Tibial nerve (tissue), 4 donors: ENCODE results near the gene INTS7. TPM values are rescaled to one million over a fixed set of nuclear protein-coding genes. Genes with fewer than 3 reads are reported as not detected.

Experiments used
- DNase-seq, 2 donors: peaks; one replicate each; pipeline ENCODE4 v3.0.0-alpha.2; 2019; ENCODE audit warnings: low spot score in 2 of 2
- H3K27ac ChIP-seq, 4 donors: fragments of 200-600 bp; sonication (generic) in 3 of 4; one replicate each; pipeline ENCODE4 v1.5.1; 2017 to 2019; ENCODE audit warnings: mild to moderate bottlenecking in 1 of 4
- H3K27me3 ChIP-seq, 2 donors: fragments of 200-600 bp; sonication (generic) in 1 of 2; one replicate each; pipeline versions ENCODE4 v1.5.1 to v1.6.0; 2017 to 2019
- H3K36me3 ChIP-seq, 3 donors: fragments of 200-600 bp; sonication (generic); one replicate each; pipeline ENCODE4 v1.5.1; 2018 to 2019
- H3K4me1 ChIP-seq, 4 donors: fragments of 200-600 bp; sonication (generic) in 3 of 4; one replicate each; pipeline ENCODE4 v1.5.1; 2017 to 2019
- H3K4me3 ChIP-seq, 4 donors: fragments of 200-600 bp; sonication (generic) in 3 of 4; one replicate each; pipeline ENCODE4 v1.5.1; 2017 to 2019; ENCODE audit warnings: mild to moderate bottlenecking in 1 of 4, moderate library complexity in 1 of 4
- H3K9me3 ChIP-seq, 4 donors: fragments of 200-600 bp; sonication (generic) in 3 of 4; one replicate each; pipeline ENCODE4 v1.5.1; 2017 to 2019
- CTCF ChIP-seq, 5 experiments: fragments of 200-600 bp in 3 of 5; fragments of 450-650 bp in 2 of 5; sonication (generic) in 3 of 5; IDR thresholded peaks; one replicate each; pipeline ENCODE4 v1.5.1; 2016 to 2019; ENCODE audit warnings: antibody characterized with exemption in 5 of 5, mild to moderate bottlenecking in 3 of 5, moderate library complexity in 2 of 5
- EP300 ChIP-seq, 2 donors: sonication (generic); formaldehyde crosslinking; IDR thresholded peaks; one replicate each; pipeline ENCODE4 v1.6.1; 2017; ENCODE audit warnings: antibody characterized with exemption in 2 of 2, mild to moderate bottlenecking in 1 of 2
- POLR2A ChIP-seq, 2 donors: fragments of 450-650 bp; IDR thresholded peaks; one replicate each; pipeline ENCODE4 v1.6.1; 2017; ENCODE audit warnings: antibody characterized with exemption in 2 of 2, mild to moderate bottlenecking in 2 of 2, moderate library complexity in 2 of 2
- WGBS, 2 donors: methylation state at CpG; one replicate each; pipeline ENCODE4 v1.1.5; 2018; 5-methylcytosine and 5-hydroxymethylcytosine counted together
- total RNA-seq, 4 donors: library from RNA; depleted of rRNA; stranded (reverse); fragments of >200 nt; gene quantifications; one replicate each; pipeline ENCODE4 v1.1.0, GENCODE V29; 2016

INTS7 gene
- total RNA-seq, 4 donors from 2014 or later, result 7.9 to 18.6 (median 9.6) TPM

- DNase-seq, result no peak
- H3K36me3 ChIP-seq, result peaks cover 0 to 35% (median 0%) of the 10 kb centered on the region in 3 donors
- no peak overlapping the region for H3K4me3 ChIP-seq
- H3K27ac ChIP-seq, result no peak overlapping the region
- H3K9me3 ChIP-seq, result no peaks in the 10 kb centered on the region
- TF ChIP-seq CTCF (IDR thresholded peaks at IDR 0.05) (no peak), EP300 (IDR thresholded peaks at IDR 0.05) (no peak), POLR2A (IDR thresholded peaks at IDR 0.05) (no peak)
- H3K4me1 ChIP-seq, result no peaks in the 10 kb centered on the region
- no peaks in the 10 kb centered on the region for H3K27me3 ChIP-seq
- WGBS, 2 donors, result 93 to 95% methylated on average over 4 of the region's 4 CpGs
Observed at GRCh38 chr1:211985556-211986264, 49.6 kb downstream of the INTS7 start.

DNA sequence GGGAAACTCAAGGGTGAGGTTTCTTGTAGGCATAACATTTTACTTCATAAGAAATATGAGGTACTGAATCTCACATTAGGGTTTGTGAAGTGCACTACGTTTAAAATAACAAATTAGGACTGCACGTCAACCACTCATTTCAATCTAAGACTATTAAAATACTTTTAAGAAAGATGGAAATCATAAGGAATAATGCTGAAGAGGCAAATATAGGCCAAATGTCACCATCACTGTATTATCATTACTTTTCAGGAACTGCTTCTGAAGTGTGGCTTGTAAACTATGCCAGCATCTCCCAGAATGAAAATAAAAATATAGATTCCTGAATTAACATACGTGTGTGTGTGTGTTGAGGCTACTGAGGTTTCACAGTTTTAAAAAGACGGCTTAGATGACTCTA, 56.8 kb downstream of the INTS7 start:
- 95% methylated on average over 4 of the region's 4 CpGs for WGBS, 2 donors
- Histone ChIP-seq H3K27ac (no peak overlapping the region), H3K27me3 (no peaks in the 10 kb centered on the region), H3K4me1 (peaks cover 0 to 17% (median 0%) of the 10 kb centered on the region in 4 donors), H3K9me3 (no peaks in the 10 kb centered on the region), H3K36me3 (peaks cover 0 to 27% (median 0%) of the 10 kb centered on the region in 3 donors), H3K4me3 (no peak overlapping the region)
- DNase-seq, result no peak
- TF ChIP-seq EP300 (IDR thresholded peaks at IDR 0.05) (no peak), CTCF (IDR thresholded peaks at IDR 0.05) (no peak), POLR2A (IDR thresholded peaks at IDR 0.05) (no peak)

- no peak for TF ChIP-seq CTCF (IDR thresholded peaks at IDR 0.05)
- TF ChIP-seq POLR2A (IDR thresholded peaks at IDR 0.05), result no peak
- no peak for TF ChIP-seq EP300 (IDR thresholded peaks at IDR 0.05)
- no peaks in the 10 kb centered on the region for H3K9me3 ChIP-seq
- no peak for DNase-seq
- peaks cover 0 to 17% (median 0%) of the 10 kb centered on the region in 3 donors for H3K36me3 ChIP-seq
- no peak overlapping the region for H3K4me3 ChIP-seq
- H3K27me3 ChIP-seq, result no peaks in the 10 kb centered on the region
- peaks cover 0 to 17% (median 0%) of the 10 kb centered on the region in 4 donors for H3K4me1 ChIP-seq
- 18 to 20% methylated on average over 3 of the region's 3 CpGs for WGBS, 2 donors
- H3K27ac ChIP-seq, result peak overlapping the region in 1 of 4 donors; percentile 29
Observed at GRCh38 chr1:211975152-211975941, 60.0 kb downstream of the INTS7 start.

DNA sequence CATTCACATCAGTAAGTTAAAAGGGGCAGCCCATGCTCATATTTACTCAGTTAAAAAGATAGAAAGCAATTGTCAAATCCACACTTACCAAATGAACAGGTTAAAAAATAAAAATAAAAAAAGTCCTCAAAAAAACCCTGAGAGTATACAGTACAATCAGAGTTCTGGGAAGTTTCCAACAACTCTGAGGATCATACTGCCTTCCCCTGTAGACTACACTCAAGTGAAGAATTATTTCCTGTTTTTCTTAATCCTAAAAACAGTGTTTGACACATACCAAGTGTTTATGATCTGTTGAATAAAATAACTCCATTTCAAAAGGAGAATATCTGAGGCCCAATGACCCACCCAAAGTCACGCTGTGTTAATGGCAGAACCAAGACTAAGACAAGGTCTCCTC, 61.8 kb downstream of the INTS7 start:
- no peak for TF ChIP-seq POLR2A (IDR thresholded peaks at IDR 0.05)
- no peak for TF ChIP-seq CTCF (IDR thresholded peaks at IDR 0.05)
- TF ChIP-seq EP300 (IDR thresholded peaks at IDR 0.05), result no peak
- Histone ChIP-seq H3K4me1 (peaks cover 0 to 17% (median 0%) of the 10 kb centered on the region in 4 donors), H3K4me3 (no peak overlapping the region), H3K27ac (no peak overlapping the region), H3K27me3 (no peaks in the 10 kb centered on the region), H3K9me3 (no peaks in the 10 kb centered on the region), H3K36me3 (peaks cover 0 to 6% (median 0%) of the 10 kb centered on the region in 3 donors)
- no peak for DNase-seq
- WGBS, 2 donors, result 97 to 100% methylated on average over 1 of the region's 1 CpG
